Activated naive CD8-positive, alpha-beta T cell treated with anti-CD3 and anti-CD28 coated beads, Interleukin-2, amount 50 U/mL, for 24 hours (primary cell): ENCODE measurements around the gene PEPD.

Source experiments
- ATAC-seq: fragments of 150-1000 bp; cut with Tn5 transposase; one replicate; pipeline ENCODE4 v1.10.0; 2021
- DNase-seq: peaks from one replicate; pipeline ENCODE4 v3.0.0; 2021
- H3K27ac Mint-ChIP-seq: one replicate; pipeline ENCODE4 v1.8.0; 2021; ENCODE audit warnings: mild to moderate bottlenecking, mixed read lengths
- H3K27me3 Mint-ChIP-seq: one replicate; pipeline ENCODE4 v1.8.0; 2021; ENCODE audit warnings: mixed read lengths
- H3K36me3 Mint-ChIP-seq: one replicate; pipeline ENCODE4 v1.8.0; 2021; ENCODE audit warnings: low read depth, mixed read lengths
- H3K4me1 Mint-ChIP-seq: one replicate; pipeline ENCODE4 v1.8.0; 2021; ENCODE audit warnings: mixed read lengths
- H3K4me3 Mint-ChIP-seq: one replicate; pipeline ENCODE4 v1.8.0; 2021; ENCODE audit warnings: mild to moderate bottlenecking, moderate library complexity, mixed read lengths
- H3K9me3 Mint-ChIP-seq: one replicate; pipeline ENCODE4 v1.8.0; 2021; ENCODE audit warnings: mixed read lengths

The PEPD gene

GRCh38 chr19:33435706-33436359, 85.8 kb downstream of the PEPD start:
- H3K27ac Mint-ChIP-seq = no peak overlapping the region
- H3K4me3 Mint-ChIP-seq = no peak overlapping the region

GRCh38 chr19:33434886-33435705, 86.5 kb downstream of the PEPD start:
- no peaks in the 10 kb centered on the region for H3K36me3 Mint-ChIP-seq
- H3K9me3 Mint-ChIP-seq = no peaks in the 10 kb centered on the region
- H3K27ac Mint-ChIP-seq = no peak overlapping the region
- no peaks in the 10 kb centered on the region for H3K27me3 Mint-ChIP-seq
- H3K4me1 Mint-ChIP-seq = peaks cover 3% of the 10 kb centered on the region
- ATAC-seq (no peak), DNase-seq (no peak)
- no peak overlapping the region for H3K4me3 Mint-ChIP-seq

More at GRCh38 chr19:33435706-33436359, 85.8 kb downstream of the PEPD start:
- DNase-seq (no peak), ATAC-seq (no peak)
- no peaks in the 10 kb centered on the region for H3K36me3 Mint-ChIP-seq
- H3K4me1 Mint-ChIP-seq = no peaks in the 10 kb centered on the region
- H3K27me3 Mint-ChIP-seq = no peaks in the 10 kb centered on the region
- H3K9me3 Mint-ChIP-seq = no peaks in the 10 kb centered on the region

GRCh38 chr19:33434069-33434885, 87.3 kb downstream of the PEPD start:
- DNase-seq (no peak), ATAC-seq (no peak)
- Mint-ChIP-seq H3K27me3 (no peaks in the 10 kb centered on the region), H3K4me1 (peaks cover 3% of the 10 kb centered on the region), H3K27ac (no peak overlapping the region), H3K4me3 (no peak overlapping the region), H3K9me3 (no peaks in the 10 kb centered on the region), H3K36me3 (no peaks in the 10 kb centered on the region)

GRCh38 chr19:33432446-33433170, 89.0 kb downstream of the PEPD start:
- no peak for DNase-seq
- Mint-ChIP-seq H3K4me1 (peaks cover 3% of the 10 kb centered on the region), H3K4me3 (no peak overlapping the region), H3K36me3 (no peaks in the 10 kb centered on the region), H3K27me3 (no peaks in the 10 kb centered on the region), H3K27ac (no peak overlapping the region), H3K9me3 (no peaks in the 10 kb centered on the region)
- no peak for ATAC-seq

- peaks cover 3% of the 10 kb centered on the region for H3K4me1 Mint-ChIP-seq
- no peak overlapping the region for H3K27ac Mint-ChIP-seq
- no peaks in the 10 kb centered on the region for H3K36me3 Mint-ChIP-seq
- DNase-seq = no peak
- H3K4me3 Mint-ChIP-seq = no peak overlapping the region
- H3K9me3 Mint-ChIP-seq = no peaks in the 10 kb centered on the region
- no peak for ATAC-seq
- H3K27me3 Mint-ChIP-seq = no peaks in the 10 kb centered on the region
Observed at GRCh38 chr19:33432015-33432414, 89.6 kb downstream of the PEPD start.

GRCh38 chr19:33430674-33431277, 90.8 kb downstream of the PEPD start:
- Mint-ChIP-seq H3K4me1 (peaks cover 3% of the 10 kb centered on the region), H3K27ac (no peak overlapping the region), H3K27me3 (no peaks in the 10 kb centered on the region), H3K36me3 (no peaks in the 10 kb centered on the region), H3K4me3 (peak overlapping the region; percentile 19), H3K9me3 (no peaks in the 10 kb centered on the region)
- DNase-seq (peak; percentile 72), ATAC-seq (peak; percentile 68)

- Mint-ChIP-seq H3K27me3 (no peaks in the 10 kb centered on the region), H3K36me3 (no peaks in the 10 kb centered on the region), H3K27ac (no peak overlapping the region), H3K4me1 (peaks cover 3% of the 10 kb centered on the region), H3K9me3 (no peaks in the 10 kb centered on the region), H3K4me3 (peak overlapping the region; percentile 19)
- DNase-seq (no peak), ATAC-seq (no peak)
Observed at GRCh38 chr19:33429891-33430673, 91.5 kb downstream of the PEPD start.

GRCh38 chr19:33428627-33429125, 92.9 kb downstream of the PEPD start:
- H3K9me3 Mint-ChIP-seq = no peaks in the 10 kb centered on the region
- no peaks in the 10 kb centered on the region for H3K27me3 Mint-ChIP-seq
- no peaks in the 10 kb centered on the region for H3K36me3 Mint-ChIP-seq
- DNase-seq = no peak
- H3K4me3 Mint-ChIP-seq = no peak overlapping the region
- no peak for ATAC-seq
- H3K4me1 Mint-ChIP-seq = peaks cover 3% of the 10 kb centered on the region
- H3K27ac Mint-ChIP-seq = no peak overlapping the region

- Mint-ChIP-seq H3K36me3 (no peaks in the 10 kb centered on the region), H3K27ac (no peak overlapping the region), H3K27me3 (no peaks in the 10 kb centered on the region), H3K4me3 (no peak overlapping the region), H3K4me1 (peaks cover 3% of the 10 kb centered on the region), H3K9me3 (no peaks in the 10 kb centered on the region)
- ATAC-seq = no peak
- DNase-seq = no peak
Observed at GRCh38 chr19:33427801-33428626, 93.6 kb downstream of the PEPD start.

- peaks cover 3% of the 10 kb centered on the region for H3K4me1 Mint-ChIP-seq
- no peaks in the 10 kb centered on the region for H3K27me3 Mint-ChIP-seq
- no peak for DNase-seq
- no peaks in the 10 kb centered on the region for H3K36me3 Mint-ChIP-seq
- no peaks in the 10 kb centered on the region for H3K9me3 Mint-ChIP-seq
- ATAC-seq = no peak
- H3K27ac Mint-ChIP-seq = no peak overlapping the region
- H3K4me3 Mint-ChIP-seq = no peak overlapping the region
Observed at GRCh38 chr19:33426621-33427361, 94.8 kb downstream of the PEPD start.

GRCh38 chr19:33424181-33424580, 97.4 kb downstream of the PEPD start:
- Mint-ChIP-seq H3K4me3 (no peak overlapping the region), H3K9me3 (no peaks in the 10 kb centered on the region), H3K4me1 (no peaks in the 10 kb centered on the region), H3K27me3 (no peaks in the 10 kb centered on the region), H3K36me3 (no peaks in the 10 kb centered on the region), H3K27ac (no peak overlapping the region)
- no peak for DNase-seq
- ATAC-seq = no peak
